Tibial nerve (tissue), 4 donors: ENCODE data around the gene CSDE1. TPM values are rescaled to one million over a fixed set of nuclear protein-coding genes. Genes with fewer than 3 reads are reported as not detected.
"Not testable (repeated sequence)": the region's sequence is repeated elsewhere in the genome, so short reads cannot be mapped to it uniquely, and the experiment has no call there.

ENCODE experiments used
- DNase-seq, 2 donors: peaks; one replicate each; pipeline ENCODE4 v3.0.0-alpha.2; 2019; ENCODE audit warnings: low spot score in 2 of 2
- H3K27ac ChIP-seq, 4 donors: fragments of 200-600 bp; sonication (generic) in 3 of 4; one replicate each; pipeline ENCODE4 v1.5.1; 2017 to 2019; ENCODE audit warnings: mild to moderate bottlenecking in 1 of 4
- H3K27me3 ChIP-seq, 2 donors: fragments of 200-600 bp; sonication (generic) in 1 of 2; one replicate each; pipeline versions ENCODE4 v1.5.1 to v1.6.0; 2017 to 2019
- H3K36me3 ChIP-seq, 3 donors: fragments of 200-600 bp; sonication (generic); one replicate each; pipeline ENCODE4 v1.5.1; 2018 to 2019
- H3K4me1 ChIP-seq, 4 donors: fragments of 200-600 bp; sonication (generic) in 3 of 4; one replicate each; pipeline ENCODE4 v1.5.1; 2017 to 2019
- H3K4me3 ChIP-seq, 4 donors: fragments of 200-600 bp; sonication (generic) in 3 of 4; one replicate each; pipeline ENCODE4 v1.5.1; 2017 to 2019; ENCODE audit warnings: mild to moderate bottlenecking in 1 of 4, moderate library complexity in 1 of 4
- H3K9me3 ChIP-seq, 4 donors: fragments of 200-600 bp; sonication (generic) in 3 of 4; one replicate each; pipeline ENCODE4 v1.5.1; 2017 to 2019
- EP300 ChIP-seq, 2 donors: sonication (generic); formaldehyde crosslinking; IDR thresholded peaks; one replicate each; pipeline ENCODE4 v1.6.1; 2017; ENCODE audit warnings: antibody characterized with exemption in 2 of 2, mild to moderate bottlenecking in 1 of 2
- POLR2A ChIP-seq, 2 donors: fragments of 450-650 bp; IDR thresholded peaks; one replicate each; pipeline ENCODE4 v1.6.1; 2017; ENCODE audit warnings: antibody characterized with exemption in 2 of 2, mild to moderate bottlenecking in 2 of 2, moderate library complexity in 2 of 2
- WGBS, 2 donors: methylation state at CpG; one replicate each; pipeline ENCODE4 v1.1.5; 2018; 5-methylcytosine and 5-hydroxymethylcytosine counted together
- total RNA-seq, 4 donors: library from RNA; depleted of rRNA; stranded (reverse); fragments of >200 nt; gene quantifications; one replicate each; pipeline ENCODE4 v1.1.0, GENCODE V29; 2016
- TF ChIP-seq, protein P1 (sequence below), 5 experiments: fragments of 200-600 bp in 3 of 5; fragments of 450-650 bp in 2 of 5; sonication (generic) in 3 of 5; IDR thresholded peaks; one replicate each; pipeline ENCODE4 v1.5.1; 2016 to 2019; ENCODE audit warnings: antibody characterized with exemption in 5 of 5, mild to moderate bottlenecking in 3 of 5, moderate library complexity in 2 of 5

The CSDE1 gene
- total RNA-seq, 4 donors from 2014 or later, result 528 to 1,344 (median 763) TPM

DNA sequence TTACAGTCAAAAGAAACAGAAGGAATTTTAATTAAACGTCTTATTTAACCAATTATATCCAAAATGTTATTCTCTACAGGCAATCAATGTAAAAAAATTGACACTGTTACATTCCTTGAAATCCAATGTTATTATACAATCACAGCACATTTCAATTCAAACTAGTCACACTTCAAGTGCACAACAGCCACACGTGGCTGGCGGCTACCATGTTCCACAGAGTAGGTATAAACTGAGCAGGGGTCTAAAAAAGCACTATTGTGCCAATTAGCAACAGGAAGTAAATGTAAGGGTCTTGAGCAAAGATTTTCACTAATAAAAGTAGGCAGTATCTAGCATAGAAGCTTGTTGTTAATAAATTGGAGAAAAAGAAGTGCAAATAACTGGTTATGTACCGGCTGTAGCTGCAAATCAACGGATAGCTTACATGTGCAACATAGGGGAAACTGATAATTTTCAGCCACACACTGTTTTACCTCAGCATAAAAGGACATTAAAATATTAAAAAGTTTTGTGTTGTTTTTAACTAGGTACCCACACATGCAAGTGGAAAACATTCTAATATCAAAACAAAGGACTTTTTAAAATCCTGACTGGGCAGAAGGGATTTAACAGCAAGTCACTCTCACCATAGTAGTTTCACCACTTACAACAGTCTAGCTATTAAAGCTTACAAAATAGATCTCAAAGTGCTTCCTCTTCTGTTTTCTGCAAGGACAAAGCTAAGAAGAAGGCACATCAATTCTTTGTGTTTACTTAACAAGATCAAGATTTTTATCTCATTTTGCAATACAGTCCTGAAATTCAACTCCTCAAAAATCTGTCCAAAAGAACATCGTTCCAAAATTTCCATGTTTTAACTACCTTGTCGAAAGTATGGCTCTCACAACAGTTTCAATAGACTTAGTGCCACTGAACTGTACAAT, 2.5 kb downstream of the CSDE1 start:
- Histone ChIP-seq H3K27ac (no peak overlapping the region), H3K4me1 (peaks cover 0 to 73% (median 52%) of the 10 kb centered on the region in 4 donors), H3K36me3 (no peaks in the 10 kb centered on the region), H3K27me3 (no peaks in the 10 kb centered on the region), H3K4me3 (peak overlapping the region in 1 of 4 donors; percentile 86), H3K9me3 (no peaks in the 10 kb centered on the region)
- WGBS, 2 donors, result 42 to 51% methylated on average over 7 of the region's 7 CpGs
- no peak for DNase-seq
- TF ChIP-seq, protein P1, sequence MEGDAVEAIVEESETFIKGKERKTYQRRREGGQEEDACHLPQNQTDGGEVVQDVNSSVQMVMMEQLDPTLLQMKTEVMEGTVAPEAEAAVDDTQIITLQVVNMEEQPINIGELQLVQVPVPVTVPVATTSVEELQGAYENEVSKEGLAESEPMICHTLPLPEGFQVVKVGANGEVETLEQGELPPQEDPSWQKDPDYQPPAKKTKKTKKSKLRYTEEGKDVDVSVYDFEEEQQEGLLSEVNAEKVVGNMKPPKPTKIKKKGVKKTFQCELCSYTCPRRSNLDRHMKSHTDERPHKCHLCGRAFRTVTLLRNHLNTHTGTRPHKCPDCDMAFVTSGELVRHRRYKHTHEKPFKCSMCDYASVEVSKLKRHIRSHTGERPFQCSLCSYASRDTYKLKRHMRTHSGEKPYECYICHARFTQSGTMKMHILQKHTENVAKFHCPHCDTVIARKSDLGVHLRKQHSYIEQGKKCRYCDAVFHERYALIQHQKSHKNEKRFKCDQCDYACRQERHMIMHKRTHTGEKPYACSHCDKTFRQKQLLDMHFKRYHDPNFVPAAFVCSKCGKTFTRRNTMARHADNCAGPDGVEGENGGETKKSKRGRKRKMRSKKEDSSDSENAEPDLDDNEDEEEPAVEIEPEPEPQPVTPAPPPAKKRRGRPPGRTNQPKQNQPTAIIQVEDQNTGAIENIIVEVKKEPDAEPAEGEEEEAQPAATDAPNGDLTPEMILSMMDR (IDR thresholded peaks at IDR 0.05), result no peak
- no peak for TF ChIP-seq POLR2A (IDR thresholded peaks at IDR 0.05)
- no peak for TF ChIP-seq EP300 (IDR thresholded peaks at IDR 0.05)

DNA sequence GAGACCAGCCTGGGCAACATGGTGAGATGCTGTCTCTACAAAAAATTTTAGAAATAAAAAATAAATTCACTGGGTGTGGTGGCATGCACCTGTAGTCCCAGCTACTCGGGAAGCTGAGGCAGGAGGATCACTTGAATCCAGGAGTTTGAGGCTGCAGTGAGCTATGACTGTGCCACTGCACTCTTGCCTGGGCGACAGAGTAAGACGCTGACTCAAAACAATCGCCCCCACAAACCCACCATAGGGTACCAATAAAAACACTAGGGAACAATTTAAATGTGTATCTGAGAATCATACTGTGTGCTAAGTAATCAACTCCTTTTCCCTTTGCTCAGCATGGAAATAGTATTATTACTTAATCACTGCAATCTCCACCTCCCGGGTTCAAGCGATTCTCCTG, 4.1 kb downstream of the CSDE1 start:
- not testable (repeated sequence) for H3K27ac ChIP-seq, H3K4me3 ChIP-seq, H3K9me3 ChIP-seq, DNase-seq, H3K27me3 ChIP-seq
- 85 to 88% methylated on average over 6 of the region's 6 CpGs for WGBS, 2 donors
- H3K4me1 ChIP-seq, result peaks cover 0 to 89% (median 63%) of the 10 kb centered on the region in 4 donors
- peaks cover 0 to 13% (median 0%) of the 10 kb centered on the region in 3 donors for H3K36me3 ChIP-seq

DNA sequence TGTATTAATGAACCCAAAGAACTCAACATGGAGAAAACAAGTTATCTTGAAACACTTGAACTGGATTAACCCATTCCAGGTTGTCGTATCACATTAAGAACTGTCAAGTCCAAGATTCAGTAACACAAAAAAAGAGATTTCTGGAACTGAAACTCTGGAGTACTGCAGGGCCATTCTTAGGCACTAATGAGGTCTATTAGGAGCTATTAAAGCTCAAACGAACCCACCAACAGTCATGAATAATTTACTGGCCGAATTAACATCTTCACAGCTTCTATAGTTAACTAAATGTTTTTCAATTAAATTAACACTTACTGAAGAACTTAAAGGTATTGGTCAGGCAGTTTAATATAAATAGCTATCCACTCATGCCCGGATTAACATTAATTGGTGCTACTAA, 4.6 kb downstream of the CSDE1 start:
- H3K36me3 ChIP-seq, result peaks cover 0 to 13% (median 0%) of the 10 kb centered on the region in 3 donors
- no peak overlapping the region for H3K4me3 ChIP-seq
- no peaks in the 10 kb centered on the region for H3K27me3 ChIP-seq
- peaks cover 0 to 88% (median 67%) of the 10 kb centered on the region in 4 donors for H3K4me1 ChIP-seq
- no peak overlapping the region for H3K27ac ChIP-seq
- WGBS, 2 donors, result 57 to 63% methylated on average over 4 of the region's 4 CpGs
- TF ChIP-seq POLR2A (IDR thresholded peaks at IDR 0.05) (no peak), EP300 (IDR thresholded peaks at IDR 0.05) (no peak)
- TF ChIP-seq, protein P1 (IDR thresholded peaks at IDR 0.05), result no peak
- no peaks in the 10 kb centered on the region for H3K9me3 ChIP-seq
- DNase-seq, result no peak

DNA sequence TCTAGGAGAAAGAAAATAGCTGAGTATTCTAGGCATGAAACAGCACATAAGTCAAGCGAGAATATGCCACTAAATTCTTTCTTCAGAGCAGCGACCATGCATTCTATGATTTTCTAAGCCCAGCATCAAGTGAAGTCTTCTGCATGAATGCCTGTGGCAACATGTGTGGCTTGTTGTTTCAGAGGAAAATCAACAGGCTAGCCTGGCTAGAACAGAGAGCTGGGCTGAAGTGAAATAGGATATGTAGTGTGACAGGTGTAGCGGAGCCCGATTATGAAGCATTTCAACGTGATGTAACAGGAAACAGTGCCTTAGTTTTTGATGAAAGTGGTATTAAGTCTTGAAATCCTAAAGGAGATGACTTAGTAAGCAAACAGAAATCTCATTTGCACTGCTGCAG, 7.0 kb downstream of the CSDE1 start:
- Histone ChIP-seq H3K4me3 (no peak overlapping the region), H3K36me3 (peaks cover 0 to 23% (median 0%) of the 10 kb centered on the region in 3 donors), H3K4me1 (peaks cover 0 to 97% (median 59%) of the 10 kb centered on the region in 4 donors), H3K27ac (no peak overlapping the region), H3K9me3 (no peaks in the 10 kb centered on the region), H3K27me3 (no peaks in the 10 kb centered on the region)
- TF ChIP-seq EP300 (IDR thresholded peaks at IDR 0.05) (no peak), POLR2A (IDR thresholded peaks at IDR 0.05) (no peak)
- TF ChIP-seq, protein P1 (IDR thresholded peaks at IDR 0.05), result no peak
- no peak for DNase-seq
- WGBS, 2 donors, result 60 to 63% methylated on average over 5 of the region's 5 CpGs

DNA sequence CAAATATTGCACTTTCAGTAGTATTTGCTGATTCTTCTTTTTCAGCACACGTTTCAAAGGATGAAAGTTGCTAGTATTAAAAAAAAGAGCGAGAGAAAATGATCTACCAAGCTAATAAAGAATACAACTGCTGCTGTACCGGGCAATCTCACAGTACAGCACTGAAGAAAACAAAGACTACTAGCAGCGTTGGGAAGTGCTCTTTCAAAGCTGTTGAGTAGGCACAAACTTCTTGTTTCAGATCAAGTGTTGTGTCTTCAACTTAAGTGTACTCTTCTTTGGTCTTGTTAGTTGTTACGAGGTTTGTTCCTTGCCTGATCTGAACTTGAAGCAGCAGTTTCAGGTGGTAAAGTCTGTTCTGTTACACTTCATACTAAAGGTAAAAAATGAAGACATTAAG, 7.9 kb downstream of the CSDE1 start:
- Histone ChIP-seq H3K27me3 (no peaks in the 10 kb centered on the region), H3K9me3 (no peaks in the 10 kb centered on the region), H3K27ac (no peak overlapping the region), H3K36me3 (peaks cover 0 to 24% (median 0%) of the 10 kb centered on the region in 3 donors), H3K4me3 (no peak overlapping the region), H3K4me1 (peaks cover 0 to 97% (median 51%) of the 10 kb centered on the region in 4 donors)
- no peak for DNase-seq
- 65 to 70% methylated on average over 5 of the region's 5 CpGs for WGBS, 2 donors
- TF ChIP-seq EP300 (IDR thresholded peaks at IDR 0.05) (no peak), POLR2A (IDR thresholded peaks at IDR 0.05) (no peak)
- TF ChIP-seq, protein P1 (IDR thresholded peaks at IDR 0.05), result no peak
